ENCODE measurements around the gene PHF12.

Gene PHF12

GRCh38 chr17:28917465-28917864 is 33.9 kb downstream of the PHF12 start:
- no peak for TF ChIP-seq CTCF (IDR thresholded peaks at IDR 0.05; ENCODE audit: borderline replicate concordance, control extremely low read depth, extremely low read depth, insufficient read depth, missing control alignments)
- in situ Hi-C loops (cut with MboI; ENCODE audit: low sequenced_read_pairs, unreplicated experiment) = no loop called here
- no peak for DNase-seq (ENCODE audit: low spot score)

- in situ Hi-C loops (cut with MboI; ENCODE audit: low sequenced_read_pairs, unreplicated experiment) = no loop called here
- no peak for TF ChIP-seq CTCF (IDR thresholded peaks at IDR 0.05; ENCODE audit: borderline replicate concordance, control extremely low read depth, extremely low read depth, insufficient read depth, missing control alignments)
- no peak for DNase-seq (ENCODE audit: low spot score)
Measured at GRCh38 chr17:28917029-28917428, 34.3 kb downstream of the PHF12 start.

GRCh38 chr17:28916302-28916934 is 34.9 kb downstream of the PHF12 start:
- in situ Hi-C loops (cut with MboI; ENCODE audit: low sequenced_read_pairs, unreplicated experiment) = no loop called here
- DNase-seq (ENCODE audit: low spot score) = peak; percentile 49
- TF ChIP-seq CTCF (IDR thresholded peaks at IDR 0.05; ENCODE audit: borderline replicate concordance, control extremely low read depth, extremely low read depth, insufficient read depth, missing control alignments) = peak; percentile 48

- in situ Hi-C loops (cut with MboI; ENCODE audit: low sequenced_read_pairs, unreplicated experiment) = no loop called here
- DNase-seq (ENCODE audit: low spot score) = no peak
- no peak for TF ChIP-seq CTCF (IDR thresholded peaks at IDR 0.05; ENCODE audit: borderline replicate concordance, control extremely low read depth, extremely low read depth, insufficient read depth, missing control alignments)
Measured at GRCh38 chr17:28912938-28913333, 38.4 kb downstream of the PHF12 start.

- TF ChIP-seq CTCF (IDR thresholded peaks at IDR 0.05; ENCODE audit: borderline replicate concordance, control extremely low read depth, extremely low read depth, insufficient read depth, missing control alignments) = no peak
- in situ Hi-C loops (cut with MboI; ENCODE audit: low sequenced_read_pairs, unreplicated experiment) = no loop called here
- DNase-seq (ENCODE audit: low spot score) = no peak
Measured at GRCh38 chr17:28912281-28912937, 38.9 kb downstream of the PHF12 start.

- TF ChIP-seq CTCF (IDR thresholded peaks at IDR 0.05; ENCODE audit: borderline replicate concordance, control extremely low read depth, extremely low read depth, insufficient read depth, missing control alignments) = no peak
- no peak for DNase-seq (ENCODE audit: low spot score)
- in situ Hi-C loops (cut with MboI; ENCODE audit: low sequenced_read_pairs, unreplicated experiment) = no loop called here
Measured at GRCh38 chr17:28911411-28912045, 39.8 kb downstream of the PHF12 start.

Measured in GM13976 (cell line).